Stimulated activated CD4-positive, alpha-beta T cell treated with anti-CD3 and anti-CD28 coated beads, Interleukin-2, amount 100 ng/mL, for 4 hours (primary cell): ENCODE results near the gene CACNA1C.
"Not testable (repeated sequence)": the region's sequence is repeated elsewhere in the genome, so short reads cannot be mapped to it uniquely, and the experiment has no call there.

Experiments used
- DNase-seq: peaks from one replicate; pipeline ENCODE4 v3.0.0-alpha.2; 2020; ENCODE audit warnings: low read depth

The CACNA1C gene

GRCh38 chr12:2112401-2112800 lies 59.6 kb downstream of the CACNA1C start:
- DNase-seq = no peak

DNA sequence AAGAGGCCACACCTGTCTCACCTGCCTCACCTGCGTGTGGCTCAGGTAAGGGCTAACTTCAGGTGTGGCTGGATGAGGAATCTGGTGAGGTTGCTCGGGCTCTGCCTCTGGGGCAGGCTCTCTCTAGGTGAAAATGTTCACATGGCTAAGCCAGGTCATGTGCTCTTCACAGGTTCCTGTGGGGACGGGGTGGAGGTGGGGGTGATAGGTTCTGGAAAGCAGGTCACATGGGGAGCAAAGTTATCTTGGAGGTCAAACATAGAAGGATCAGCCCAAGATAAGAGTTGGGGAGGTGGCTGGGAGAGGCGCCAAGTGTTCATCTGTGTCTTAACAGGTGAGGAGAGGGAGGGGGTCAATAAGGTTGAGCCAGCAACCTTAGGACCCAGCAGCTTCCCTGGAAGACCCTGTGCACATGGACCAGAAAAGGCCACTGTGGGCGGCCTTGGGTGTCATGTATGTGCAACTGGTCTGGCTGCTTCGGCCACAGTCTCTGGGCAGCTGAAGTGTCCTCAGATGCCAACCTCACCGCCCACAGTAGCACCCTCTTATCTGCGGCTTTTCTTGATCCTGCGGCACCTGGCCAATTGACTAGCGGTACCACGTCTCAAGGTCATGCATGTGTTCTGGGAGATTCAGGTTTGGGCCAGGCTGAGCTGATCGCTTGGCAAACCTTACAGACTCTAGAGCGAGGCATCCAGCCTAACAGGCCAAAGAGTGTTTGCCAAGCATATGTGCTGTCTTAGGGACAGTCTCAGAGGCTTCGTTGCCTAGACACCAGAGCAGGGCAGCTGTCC lies 60.5 kb downstream of the CACNA1C start:
- no peak for DNase-seq

DNA sequence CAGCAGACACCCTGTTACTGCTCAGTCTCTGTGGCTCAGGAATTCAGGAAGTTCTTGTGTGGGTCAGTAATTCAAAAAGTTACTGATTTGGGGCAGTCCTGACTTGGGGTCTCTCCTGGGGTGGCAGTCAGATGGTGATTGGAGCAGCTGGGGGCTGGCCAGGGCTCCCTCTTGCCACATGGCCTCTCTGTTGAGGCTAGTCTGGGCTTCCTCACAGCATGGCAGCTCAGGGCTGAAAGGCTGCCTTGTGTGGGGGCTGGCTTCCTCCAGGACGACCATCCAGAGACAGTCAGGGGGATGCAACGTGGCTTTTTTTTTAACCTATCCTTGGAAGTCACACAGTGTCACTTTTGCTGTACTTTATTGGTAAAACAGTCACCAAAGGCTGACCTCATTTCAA lies 61.3 kb downstream of the CACNA1C start:
- no peak for DNase-seq

DNA sequence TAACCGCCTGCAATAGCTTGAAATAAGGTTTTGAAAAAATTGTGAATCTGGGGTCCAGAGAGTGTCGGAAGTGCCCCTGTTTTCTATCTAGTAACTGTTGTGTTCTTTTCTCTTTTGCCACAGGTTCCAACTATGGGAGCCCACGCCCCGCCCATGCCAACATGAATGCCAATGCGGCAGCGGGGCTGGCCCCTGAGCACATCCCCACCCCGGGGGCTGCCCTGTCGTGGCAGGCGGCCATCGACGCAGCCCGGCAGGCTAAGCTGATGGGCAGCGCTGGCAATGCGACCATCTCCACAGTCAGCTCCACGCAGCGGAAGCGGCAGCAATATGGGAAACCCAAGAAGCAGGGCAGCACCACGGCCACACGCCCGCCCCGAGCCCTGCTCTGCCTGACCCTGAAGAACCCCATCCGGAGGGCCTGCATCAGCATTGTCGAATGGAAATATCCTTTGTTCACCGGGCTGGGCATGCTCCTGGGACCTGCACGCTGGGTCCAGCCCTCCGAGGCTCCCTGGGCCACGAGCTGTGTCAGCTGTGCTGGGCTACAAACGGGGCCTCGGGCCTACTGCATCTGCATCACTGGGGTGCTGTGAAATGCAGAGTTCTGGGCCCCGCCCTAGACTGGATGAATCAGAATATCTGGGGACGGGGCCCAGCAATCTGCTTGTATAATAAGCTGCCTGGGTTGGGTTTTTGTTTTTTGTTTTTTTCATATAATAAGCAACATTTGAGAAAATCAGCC lies 62.5 kb downstream of the CACNA1C start:
- no peak for DNase-seq

DNA sequence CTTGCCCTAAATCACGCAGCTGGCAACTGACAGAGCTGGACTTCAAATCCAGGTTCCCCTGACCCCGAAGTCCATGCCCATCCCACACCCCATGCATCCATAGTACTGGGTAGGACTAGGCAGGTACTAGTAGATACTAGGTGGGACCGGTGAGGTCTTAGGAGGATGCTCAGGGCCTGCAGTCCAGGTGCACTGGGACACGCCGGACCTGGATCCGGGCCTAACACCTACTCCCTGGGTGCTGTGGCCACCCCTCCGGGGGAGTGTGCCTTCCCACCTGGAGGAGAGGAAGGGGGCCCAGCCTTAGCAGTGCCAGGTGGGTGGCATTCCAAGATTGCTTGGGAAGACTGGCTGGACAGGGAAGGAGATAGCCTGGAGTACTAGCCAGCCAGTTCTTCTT lies 64.8 kb downstream of the CACNA1C start:
- DNase-seq = no peak

DNA sequence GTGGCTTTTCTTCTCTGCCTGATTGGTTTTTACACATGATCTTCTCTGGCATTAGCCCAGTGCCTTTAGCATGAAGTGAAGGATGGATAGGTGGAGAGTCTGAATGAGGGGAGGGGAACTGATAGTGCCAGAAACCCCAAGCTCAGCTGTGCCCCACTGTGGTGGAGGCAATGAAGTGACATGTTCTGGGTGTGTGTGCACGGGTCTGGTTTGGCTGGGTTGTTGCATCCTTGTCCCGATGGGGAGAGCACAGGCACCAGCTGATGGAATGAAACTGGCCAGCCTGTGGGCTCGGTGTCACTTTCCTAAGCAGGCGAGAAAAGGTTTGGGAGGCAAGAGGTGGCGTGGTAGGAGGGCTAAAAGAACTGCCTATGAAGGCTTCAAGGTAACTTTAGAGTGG lies 65.3 kb downstream of the CACNA1C start:
- no peak for DNase-seq

- DNase-seq = no peak
Measured at GRCh38 chr12:2118481-2119255, 65.9 kb downstream of the CACNA1C start.

DNA sequence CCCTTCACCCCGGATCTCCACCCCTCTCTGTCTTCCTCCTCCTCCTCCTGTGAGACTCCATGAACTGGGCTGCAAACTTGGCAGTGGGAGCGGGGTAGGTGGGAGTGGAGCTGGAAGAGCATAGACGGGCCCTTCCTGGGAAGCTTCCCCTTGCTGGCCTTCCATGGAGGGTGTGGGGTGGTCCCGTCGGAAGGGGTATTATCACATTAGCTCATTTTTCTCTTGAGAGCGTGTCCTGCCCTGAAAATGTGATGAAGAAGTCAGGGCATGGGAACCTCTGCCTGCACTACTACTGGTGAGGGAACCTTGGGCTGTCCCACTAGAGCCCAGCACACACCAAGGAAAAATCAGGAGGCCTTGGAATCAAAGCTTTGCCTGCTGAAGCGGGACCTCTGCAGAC lies 66.5 kb downstream of the CACNA1C start:
- no peak for DNase-seq

DNA sequence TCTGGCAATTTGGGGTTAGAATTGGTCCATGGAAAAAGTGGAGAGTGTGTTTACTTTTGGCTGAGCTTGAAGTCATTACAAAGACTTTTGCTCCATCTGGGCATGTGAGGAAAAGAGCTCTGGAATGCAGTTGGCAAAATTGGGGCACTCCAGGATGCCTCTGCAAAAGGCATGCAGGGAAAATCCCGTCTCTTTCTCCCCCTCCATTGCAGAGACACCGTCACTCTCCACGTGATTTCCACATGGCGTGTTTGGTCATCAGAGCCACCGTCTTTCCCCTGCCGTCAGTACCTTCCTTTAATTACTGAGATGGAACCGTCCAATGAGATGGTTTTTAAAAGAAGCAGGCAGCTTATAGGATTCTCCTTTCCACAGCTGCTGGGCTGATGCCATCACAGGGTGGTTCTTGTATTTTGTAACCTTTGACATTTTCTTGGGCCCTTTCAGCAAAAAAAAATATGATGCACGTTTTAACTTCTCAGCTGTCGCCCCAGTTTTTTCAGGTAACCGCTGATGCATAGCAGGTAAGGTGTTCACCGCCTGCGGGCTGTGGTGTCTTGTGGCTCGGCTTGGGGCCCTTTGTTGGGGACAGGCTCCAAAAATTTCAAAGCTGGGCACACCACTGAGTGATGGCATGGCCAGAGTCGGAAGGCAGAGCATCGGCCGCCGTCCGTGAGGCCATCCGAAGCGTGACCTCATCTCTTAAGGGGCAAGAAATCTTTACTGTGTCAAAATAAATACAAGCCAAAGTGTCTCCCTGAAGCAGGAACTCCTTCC lies 68.4 kb downstream of the CACNA1C start:
- DNase-seq = no peak

GRCh38 chr12:2124466-2125023 lies 71.8 kb downstream of the CACNA1C start:
- DNase-seq = no peak

DNA sequence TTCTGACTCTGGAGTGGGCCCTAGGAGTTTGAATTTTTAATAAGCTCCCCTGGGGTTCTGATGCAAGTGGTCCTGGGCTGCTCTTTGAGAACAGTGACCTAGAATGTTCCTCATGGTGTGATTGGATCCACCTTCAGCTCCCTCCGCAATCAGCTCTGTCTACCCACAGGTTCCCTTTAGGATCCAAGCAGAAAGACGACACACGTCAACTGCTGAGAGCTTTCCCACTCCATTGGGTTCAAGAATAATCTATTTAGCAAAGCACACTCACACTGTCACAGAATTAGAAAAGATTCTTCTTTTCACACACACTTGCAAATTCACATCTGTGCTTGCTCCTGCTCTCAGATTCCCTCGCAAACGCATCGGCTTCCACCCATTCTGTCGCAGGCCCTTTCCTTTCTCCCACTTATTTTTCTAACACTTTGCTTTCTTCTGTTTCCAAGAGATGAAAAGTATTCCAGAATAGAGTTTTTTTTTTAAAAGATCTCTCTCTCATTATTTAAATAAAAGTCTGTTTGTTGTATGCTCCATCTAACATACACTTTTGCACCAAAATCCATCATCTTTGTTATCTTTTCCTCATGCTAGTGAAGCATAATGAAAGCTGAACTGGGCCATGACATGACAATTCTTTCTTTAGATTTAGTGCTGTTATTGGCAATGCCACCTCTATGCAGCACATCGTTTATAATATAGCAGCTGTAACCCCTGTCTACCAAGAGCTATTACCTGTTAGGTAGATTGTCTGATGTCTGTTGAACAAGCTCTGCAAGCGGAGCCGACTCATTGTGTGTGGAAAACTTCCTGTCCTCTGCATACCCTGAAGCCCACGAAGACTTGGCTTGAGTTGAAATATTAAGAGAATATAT lies 73.1 kb downstream of the CACNA1C start:
- DNase-seq = no peak

GRCh38 chr12:2126676-2127406 lies 74.1 kb downstream of the CACNA1C start:
- no peak for DNase-seq

- DNase-seq = no peak
Measured at GRCh38 chr12:2129076-2129475, 76.3 kb downstream of the CACNA1C start.

DNA sequence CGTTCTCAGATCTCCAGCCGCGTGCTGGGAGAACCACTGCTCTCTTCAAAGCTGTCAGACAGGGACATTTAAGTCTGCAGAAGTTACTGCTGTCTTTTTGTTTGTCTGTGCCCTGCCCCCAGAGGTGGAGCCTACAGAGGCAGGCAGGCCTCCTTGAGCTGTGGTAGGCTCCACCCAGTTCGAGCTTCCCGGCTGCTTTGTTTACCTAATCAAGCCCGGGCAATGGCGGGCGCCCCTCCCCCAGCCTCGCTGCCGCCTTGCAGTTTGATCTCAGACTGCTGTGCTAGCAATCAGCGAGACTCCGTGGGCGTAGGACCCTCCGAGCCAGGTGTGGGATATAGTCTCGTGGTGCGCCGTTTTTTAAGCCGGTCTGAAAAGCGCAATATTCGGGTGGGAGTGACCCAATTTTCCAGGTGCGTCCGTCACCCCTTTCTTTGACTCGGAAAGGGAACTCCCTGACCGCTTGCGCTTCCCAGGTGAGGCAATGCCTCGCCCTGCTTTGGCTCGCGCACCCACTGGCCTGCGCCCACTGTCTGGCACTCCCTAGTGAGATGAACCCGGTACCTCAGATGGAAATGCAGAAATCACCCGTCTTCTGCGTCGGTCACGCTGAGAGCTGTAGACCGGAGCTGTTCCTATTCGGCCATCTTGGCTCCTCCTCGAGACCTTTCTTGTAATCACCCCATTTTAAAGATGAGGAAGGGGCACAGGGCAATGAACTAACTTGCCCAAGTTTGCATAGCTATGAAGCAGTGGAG lies 83.1 kb downstream of the CACNA1C start:
- DNase-seq = not testable (repeated sequence)

DNA sequence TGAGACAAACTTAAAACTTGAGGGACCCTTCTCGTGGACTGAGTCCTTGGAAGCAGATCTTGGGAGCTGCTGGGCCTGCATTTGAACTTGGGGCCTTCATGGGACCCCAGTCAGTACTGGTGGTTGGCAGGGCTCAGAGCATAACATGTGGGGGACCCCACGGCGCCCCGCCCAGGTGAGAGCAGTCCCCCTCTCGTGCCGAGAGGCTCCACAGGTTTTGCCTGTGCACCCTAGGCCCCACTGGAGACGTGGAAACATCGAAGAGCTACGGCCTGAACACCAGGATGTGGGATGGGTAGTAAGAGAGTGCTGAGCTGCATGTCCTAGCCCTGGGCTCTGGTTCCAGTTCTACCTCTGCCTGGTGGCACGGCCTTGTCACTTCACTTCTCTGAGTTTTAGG lies 84.1 kb downstream of the CACNA1C start:
- no peak for DNase-seq

- no peak for DNase-seq
Measured at GRCh38 chr12:2137711-2138110, 84.9 kb downstream of the CACNA1C start.

- DNase-seq = no peak
Measured at GRCh38 chr12:2138294-2138693, 85.5 kb downstream of the CACNA1C start.

- DNase-seq = no peak
Measured at GRCh38 chr12:2138871-2139308, 86.1 kb downstream of the CACNA1C start.

DNA sequence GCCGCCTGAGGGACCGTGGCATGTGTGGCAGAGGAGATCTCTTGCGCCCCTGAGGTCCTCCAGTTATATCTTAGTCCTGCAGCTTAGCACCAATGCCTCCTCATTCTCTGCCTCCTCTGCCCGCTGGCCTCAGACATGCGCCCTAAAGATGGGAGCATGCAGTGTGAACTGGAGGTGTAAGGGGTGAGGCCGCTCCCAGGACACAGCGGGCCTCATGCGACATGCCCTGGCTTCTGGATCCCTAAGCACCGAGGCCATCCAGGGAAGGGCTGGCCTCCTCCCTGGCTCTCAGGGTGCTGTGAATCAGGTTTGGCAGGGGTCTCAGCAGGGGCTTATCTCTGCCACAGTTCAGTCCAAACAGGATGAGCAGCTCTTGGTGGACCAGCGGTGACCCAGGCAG lies 86.9 kb downstream of the CACNA1C start:
- DNase-seq = no peak
